Uterus (tissue), 2 donors: ENCODE results near the gene LAMA1.

Experiments used
- CTCF ChIP-seq, 4 experiments: fragments of 200-600 bp in 2 of 4; fragments of 450-650 bp in 2 of 4; sonication (generic) in 2 of 4; IDR thresholded peaks; one replicate each; pipeline ENCODE4 v1.5.1; 2016 to 2019; ENCODE audit warnings: antibody characterized with exemption in 4 of 4, mild to moderate bottlenecking in 2 of 4, moderate library complexity in 1 of 4
- POLR2A ChIP-seq, 2 donors: fragments of 450-650 bp; IDR thresholded peaks; one replicate each; pipeline ENCODE4 v1.6.1; 2016; ENCODE audit warnings: antibody characterized with exemption in 2 of 2, mild to moderate bottlenecking in 1 of 2, moderate library complexity in 1 of 2

DNA sequence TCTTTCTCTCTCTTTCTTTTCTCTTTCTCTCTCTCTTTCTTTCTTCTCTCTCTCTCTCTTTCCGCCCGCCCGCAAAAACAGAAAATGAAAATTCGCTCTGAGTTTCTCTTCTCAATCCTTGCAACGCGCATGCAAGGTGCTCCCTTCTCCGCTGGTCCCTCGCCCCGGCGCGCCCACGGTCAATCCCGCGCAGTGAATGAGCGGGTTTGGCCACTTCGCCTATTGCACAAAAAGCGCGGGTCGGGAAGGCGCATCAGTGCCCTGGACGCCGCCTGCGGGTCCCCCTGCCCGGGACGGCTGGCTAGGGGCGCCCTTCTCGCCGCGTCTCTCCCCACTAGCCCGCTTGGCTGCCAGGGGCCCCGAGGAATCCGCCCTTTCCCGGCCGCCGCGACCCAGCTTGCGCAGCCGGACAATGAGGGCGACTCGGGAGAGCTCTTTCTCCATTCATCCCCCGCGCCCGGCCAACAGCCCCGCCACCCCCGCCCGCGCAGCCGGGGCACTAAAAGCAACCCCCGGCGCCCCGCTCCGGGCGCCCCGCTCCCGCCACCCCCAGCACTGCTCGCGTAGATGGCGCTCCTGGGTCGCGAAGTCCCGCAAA, 706 bp downstream of the LAMA1 start:
- no peak for TF ChIP-seq CTCF (IDR thresholded peaks at IDR 0.05)
- TF ChIP-seq POLR2A (IDR thresholded peaks at IDR 0.05) = no peak
